Natural killer cell (primary cell): Measurements from ENCODE around the gene PPRC1. TPM values are rescaled to one million over a fixed set of nuclear protein-coding genes. Genes with fewer than 3 reads are reported as not detected.

Source experiments
- ATAC-seq, 3 donors: fragments of 150-1000 bp in 2 of 3; fragments of 200-7000 bp in 1 of 3; cut with Tn5 transposase; 1 replicate in 1 of 3; 2 replicates in 2 of 3; pipeline ENCODE4 v1.10.0; 2021; ENCODE audit warnings: mild to moderate bottlenecking in 2 of 3, moderate library complexity in 2 of 3
- DNase-seq, 2 donors: peaks; one replicate each; pipeline versions ENCODE4 v3.0.0 to v3.0.0-alpha.2; 2013 to 2021; ENCODE audit warnings: mixed read lengths in 1 of 2
- H3K27ac ChIP-seq: one replicate; pipeline ENCODE4 v1.5.1; 2013; ENCODE audit warnings: mild to moderate bottlenecking, low read length
- H3K27me3 ChIP-seq: one replicate; pipeline ENCODE4 v1.6.1; 2013; ENCODE audit warnings: low read length; ENCODE audit not compliant: control insufficient read depth, insufficient read depth
- H3K36me3 ChIP-seq: one replicate; pipeline ENCODE4 v1.6.1; 2013; ENCODE audit warnings: low read length; ENCODE audit not compliant: control insufficient read depth, insufficient read depth
- H3K4me1 ChIP-seq: one replicate; pipeline ENCODE4 v1.6.1; 2013; ENCODE audit warnings: low read length; ENCODE audit not compliant: control insufficient read depth, insufficient read depth
- H3K4me3 ChIP-seq: one replicate; pipeline ENCODE4 v1.5.1; 2013; ENCODE audit warnings: low read length
- H3K9me3 ChIP-seq: one replicate; pipeline ENCODE4 v1.6.1; 2013; ENCODE audit warnings: low read length; ENCODE audit not compliant: control insufficient read depth, insufficient read depth
- H3K27ac Mint-ChIP-seq, 2 donors: one replicate each; pipeline ENCODE4 v1.8.0; 2022; ENCODE audit warnings: mild to moderate bottlenecking in 2 of 2, mixed read lengths in 2 of 2, moderate library complexity in 1 of 2
- H3K27me3 Mint-ChIP-seq, 2 donors: one replicate each; pipeline ENCODE4 v1.8.0; 2022; ENCODE audit warnings: low read depth in 2 of 2, mixed read lengths in 2 of 2
- H3K36me3 Mint-ChIP-seq: one replicate; pipeline ENCODE4 v1.8.0; 2022; ENCODE audit warnings: mixed read lengths
- H3K4me1 Mint-ChIP-seq, 2 donors: one replicate each; pipeline ENCODE4 v1.8.0; 2022; ENCODE audit warnings: mixed read lengths in 2 of 2
- H3K4me3 Mint-ChIP-seq: one replicate; pipeline ENCODE4 v1.8.0; 2022; ENCODE audit warnings: mild to moderate bottlenecking, moderate library complexity, mixed read lengths
- H3K9me3 Mint-ChIP-seq, 2 donors: one replicate each; pipeline ENCODE4 v1.8.0; 2022; ENCODE audit warnings: mixed read lengths in 2 of 2
- WGBS: methylation state at CpG from one replicate; pipeline ENCODE4 v1.1.7; 2013; ENCODE audit warnings: missing lambda C conversion rate; ENCODE audit not compliant: insufficient coverage; 5-methylcytosine and 5-hydroxymethylcytosine counted together
- intact Hi-C: fragments of 100-400 bp; cut with micrococcal nuclease; formaldehyde crosslinking; loops from one replicate; pipeline ENCODE4 v1.14.2; 2022
- total RNA-seq, 4 donors: library from RNA; stranded (reverse); fragments of 120-200 nt in 1 of 4; gene quantifications; one replicate each; pipeline versions ENCODE4 v1.2.3 to v1.2.4, GENCODE V29; 2013 to 2022
- TF ChIP-seq, protein P1 (sequence below): fragments of 200-600 bp; IDR thresholded peaks from one replicate; pipeline ENCODE4 v1.8.0; 2022; ENCODE audit warnings: antibody characterized with exemption

The PPRC1 gene
- total RNA-seq, 3 donors from 2014 or later (not counting 1 experiment from before 2014, with no cell fraction given) = 29.1 to 48.0 (median 37.7) TPM

DNA sequence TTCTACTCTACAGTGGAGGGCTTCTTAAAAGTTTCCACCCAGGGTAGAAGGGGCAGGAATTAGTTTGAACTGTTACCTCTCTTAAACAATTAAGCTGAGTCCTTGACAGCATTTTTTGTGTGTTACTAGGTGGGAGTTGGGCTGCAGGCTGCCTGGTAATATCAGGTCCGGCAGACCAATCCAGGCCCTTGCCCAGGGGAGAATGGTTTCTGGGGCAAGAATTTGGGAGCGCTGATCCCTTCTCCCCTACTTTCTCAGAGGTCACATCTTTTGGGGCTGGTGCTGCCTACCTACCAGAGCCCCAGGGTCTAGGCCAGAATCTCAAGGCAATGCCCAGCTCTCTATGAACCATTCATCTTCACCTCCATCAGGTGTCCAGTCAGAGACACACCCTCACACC, 1.6 kb downstream of the PPRC1 start:
- H3K4me1 ChIP-seq = peaks cover 27% of the 10 kb centered on the region
- H3K27ac ChIP-seq = no peak overlapping the region
- Mint-ChIP-seq H3K4me3 (peak overlapping the region; percentile 98), H3K36me3 (no peaks in the 10 kb centered on the region), H3K9me3 (no peaks in the 10 kb centered on the region), H3K27ac (peak overlapping the region; percentile 74 to 97), H3K27me3 (no peaks in the 10 kb centered on the region), H3K4me1 (peaks cover 33 to 37% of the 10 kb centered on the region in 2 donors)
- WGBS = 81% methylated on average over 2 of the region's 2 CpGs
- no peaks in the 10 kb centered on the region for H3K9me3 ChIP-seq
- intact Hi-C loops = no loop called here
- no peak overlapping the region for H3K4me3 ChIP-seq
- H3K27me3 ChIP-seq = no peaks in the 10 kb centered on the region
- ATAC-seq (no peak), DNase-seq (no peak)
- TF ChIP-seq, protein P1, sequence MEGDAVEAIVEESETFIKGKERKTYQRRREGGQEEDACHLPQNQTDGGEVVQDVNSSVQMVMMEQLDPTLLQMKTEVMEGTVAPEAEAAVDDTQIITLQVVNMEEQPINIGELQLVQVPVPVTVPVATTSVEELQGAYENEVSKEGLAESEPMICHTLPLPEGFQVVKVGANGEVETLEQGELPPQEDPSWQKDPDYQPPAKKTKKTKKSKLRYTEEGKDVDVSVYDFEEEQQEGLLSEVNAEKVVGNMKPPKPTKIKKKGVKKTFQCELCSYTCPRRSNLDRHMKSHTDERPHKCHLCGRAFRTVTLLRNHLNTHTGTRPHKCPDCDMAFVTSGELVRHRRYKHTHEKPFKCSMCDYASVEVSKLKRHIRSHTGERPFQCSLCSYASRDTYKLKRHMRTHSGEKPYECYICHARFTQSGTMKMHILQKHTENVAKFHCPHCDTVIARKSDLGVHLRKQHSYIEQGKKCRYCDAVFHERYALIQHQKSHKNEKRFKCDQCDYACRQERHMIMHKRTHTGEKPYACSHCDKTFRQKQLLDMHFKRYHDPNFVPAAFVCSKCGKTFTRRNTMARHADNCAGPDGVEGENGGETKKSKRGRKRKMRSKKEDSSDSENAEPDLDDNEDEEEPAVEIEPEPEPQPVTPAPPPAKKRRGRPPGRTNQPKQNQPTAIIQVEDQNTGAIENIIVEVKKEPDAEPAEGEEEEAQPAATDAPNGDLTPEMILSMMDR = no peak
- peaks cover 18% of the 10 kb centered on the region for H3K36me3 ChIP-seq

DNA sequence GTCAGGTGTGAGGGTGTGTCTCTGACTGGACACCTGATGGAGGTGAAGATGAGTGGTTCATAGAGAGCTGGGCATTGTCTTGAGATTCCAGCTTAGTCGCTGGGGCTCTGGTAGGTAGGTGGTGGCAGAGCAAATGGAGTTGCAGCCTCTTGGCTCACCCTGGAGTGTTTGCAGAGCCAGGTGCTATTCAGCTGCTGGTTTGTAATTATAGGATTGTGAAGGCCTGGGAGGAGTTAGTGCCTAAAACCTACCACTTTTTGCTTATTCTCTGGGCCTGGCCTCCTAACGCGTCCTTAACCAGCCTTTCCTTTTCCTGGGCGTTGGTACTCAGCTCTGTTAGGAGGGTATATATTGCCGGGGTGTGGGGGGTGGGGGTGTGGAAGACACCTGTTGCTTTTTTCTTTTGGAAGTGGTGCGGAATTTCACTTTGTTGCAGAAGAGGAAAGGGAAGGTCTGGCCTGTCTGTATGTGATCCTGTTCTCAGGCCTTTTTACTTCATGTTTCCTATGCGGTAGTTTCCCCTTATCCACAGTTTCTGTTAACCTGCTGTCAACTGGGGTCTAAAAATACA, 3.2 kb downstream of the PPRC1 start:
- ATAC-seq (no peak), DNase-seq (no peak)
- H3K36me3 ChIP-seq = peaks cover 33% of the 10 kb centered on the region
- no peaks in the 10 kb centered on the region for H3K9me3 Mint-ChIP-seq
- no peak overlapping the region for H3K27ac ChIP-seq
- H3K4me3 ChIP-seq = no peak overlapping the region
- H3K4me1 Mint-ChIP-seq = peaks cover 33 to 40% of the 10 kb centered on the region in 2 donors
- H3K4me1 ChIP-seq = peaks cover 27% of the 10 kb centered on the region
- intact Hi-C loops = no loop called here
- no peaks in the 10 kb centered on the region for H3K27me3 Mint-ChIP-seq
- TF ChIP-seq, protein P1 = no peak
- H3K27ac Mint-ChIP-seq = peak overlapping the region in 1 of 2 donors; percentile 42
- 81% methylated on average over 5 of the region's 7 CpGs for WGBS
- no peaks in the 10 kb centered on the region for H3K27me3 ChIP-seq
- H3K36me3 Mint-ChIP-seq = no peaks in the 10 kb centered on the region
- peak overlapping the region; percentile 2 for H3K4me3 Mint-ChIP-seq
- no peaks in the 10 kb centered on the region for H3K9me3 ChIP-seq

GRCh38 chr10:102139281-102140110, 6.7 kb downstream of the PPRC1 start:
- Histone ChIP-seq H3K4me3 (no peak overlapping the region), H3K27me3 (no peaks in the 10 kb centered on the region), H3K9me3 (no peaks in the 10 kb centered on the region), H3K4me1 (peaks cover 10% of the 10 kb centered on the region), H3K27ac (no peak overlapping the region), H3K36me3 (peaks cover 56% of the 10 kb centered on the region)
- Mint-ChIP-seq H3K27ac (no peak overlapping the region), H3K4me1 (peaks cover 13 to 21% of the 10 kb centered on the region in 2 donors), H3K36me3 (no peaks in the 10 kb centered on the region), H3K9me3 (no peaks in the 10 kb centered on the region), H3K27me3 (no peaks in the 10 kb centered on the region), H3K4me3 (no peak overlapping the region)
- TF ChIP-seq, protein P1 = no peak
- ATAC-seq (no peak), DNase-seq (no peak)
- intact Hi-C loops = no loop called here
- WGBS = 96% methylated on average over 15 of the region's 15 CpGs
